ENCODE results near the gene INTS6L.

- TF ChIP-seq, protein P1, sequence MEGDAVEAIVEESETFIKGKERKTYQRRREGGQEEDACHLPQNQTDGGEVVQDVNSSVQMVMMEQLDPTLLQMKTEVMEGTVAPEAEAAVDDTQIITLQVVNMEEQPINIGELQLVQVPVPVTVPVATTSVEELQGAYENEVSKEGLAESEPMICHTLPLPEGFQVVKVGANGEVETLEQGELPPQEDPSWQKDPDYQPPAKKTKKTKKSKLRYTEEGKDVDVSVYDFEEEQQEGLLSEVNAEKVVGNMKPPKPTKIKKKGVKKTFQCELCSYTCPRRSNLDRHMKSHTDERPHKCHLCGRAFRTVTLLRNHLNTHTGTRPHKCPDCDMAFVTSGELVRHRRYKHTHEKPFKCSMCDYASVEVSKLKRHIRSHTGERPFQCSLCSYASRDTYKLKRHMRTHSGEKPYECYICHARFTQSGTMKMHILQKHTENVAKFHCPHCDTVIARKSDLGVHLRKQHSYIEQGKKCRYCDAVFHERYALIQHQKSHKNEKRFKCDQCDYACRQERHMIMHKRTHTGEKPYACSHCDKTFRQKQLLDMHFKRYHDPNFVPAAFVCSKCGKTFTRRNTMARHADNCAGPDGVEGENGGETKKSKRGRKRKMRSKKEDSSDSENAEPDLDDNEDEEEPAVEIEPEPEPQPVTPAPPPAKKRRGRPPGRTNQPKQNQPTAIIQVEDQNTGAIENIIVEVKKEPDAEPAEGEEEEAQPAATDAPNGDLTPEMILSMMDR (IDR thresholded peaks at IDR 0.05), result no peak
- no peak for TF ChIP-seq POLR2A (IDR thresholded peaks at IDR 0.05)
Observed at GRCh38 chrX:135505351-135505750, 15.1 kb upstream of the INTS6L start.
